Small intestine (tissue), 7 donors: Measurements from ENCODE around the gene CCDC7. TPM values are rescaled to one million over a fixed set of nuclear protein-coding genes. Genes with fewer than 3 reads are reported as not detected.
"Not testable (repeated sequence)": the region's sequence is repeated elsewhere in the genome, so short reads cannot be mapped to it uniquely, and the experiment has no call there.

Experiments used
- DNase-seq, 2 donors: peaks; one replicate each; pipeline versions ENCODE4 v3.0.0 to v3.0.0-alpha.2; 2013
- FAIRE-seq: peaks from 2 replicates; lab custom pipeline; 2012; peaks lifted over from hg19 to GRCh38; lab: Jason Lieb, UNC
- H3K27ac ChIP-seq, 3 donors: one replicate each; pipeline ENCODE4 v1.5.1; 2013; ENCODE audit warnings: low read length in 2 of 3, mild to moderate bottlenecking in 2 of 3, control low read depth in 1 of 3, inconsistent platforms in 1 of 3, low read depth in 1 of 3, moderate library complexity in 1 of 3
- H3K27me3 ChIP-seq, 3 donors: one replicate each; pipeline ENCODE4 v1.6.1; 2013; ENCODE audit warnings: low read length in 3 of 3, inconsistent platforms in 1 of 3; ENCODE audit not compliant: control insufficient read depth in 3 of 3, insufficient read depth in 3 of 3
- H3K36me3 ChIP-seq, 3 donors: one replicate each; pipeline ENCODE4 v1.6.1; 2013; ENCODE audit warnings: low read length in 3 of 3, inconsistent platforms in 1 of 3, low read depth in 1 of 3, mild to moderate bottlenecking in 1 of 3, moderate library complexity in 1 of 3; ENCODE audit not compliant: control insufficient read depth in 3 of 3, insufficient read depth in 2 of 3
- H3K4me1 ChIP-seq, 3 donors: one replicate each; pipeline ENCODE4 v1.6.1; 2013; ENCODE audit warnings: low read length in 2 of 3, inconsistent platforms in 1 of 3, low read depth in 1 of 3, mild to moderate bottlenecking in 1 of 3, moderate library complexity in 1 of 3; ENCODE audit not compliant: control insufficient read depth in 3 of 3, insufficient read depth in 2 of 3
- H3K4me3 ChIP-seq, 3 donors: one replicate each; pipeline ENCODE4 v1.5.1; 2013; ENCODE audit warnings: low read length in 3 of 3, control low read depth in 1 of 3, inconsistent platforms in 1 of 3, low read depth in 1 of 3, mild to moderate bottlenecking in 1 of 3, moderate library complexity in 1 of 3
- H3K9me3 ChIP-seq, 2 donors: one replicate each; pipeline ENCODE4 v1.6.1; 2013; ENCODE audit warnings: low read depth in 1 of 2, low read length in 1 of 2; ENCODE audit not compliant: control insufficient read depth in 2 of 2, insufficient read depth in 1 of 2
- WGBS, 3 donors: extraction: QIAGEN DNeasy Blood & Tissue Kit; methylation state at CpG; one replicate each; pipeline ENCODE4 v1.1.7; 2013; 5-methylcytosine and 5-hydroxymethylcytosine counted together
- polyA plus RNA-seq, 4 donors: library from polyadenylated mRNA; stranded (reverse) in 3 of 4; unstranded in 1 of 4; fragments of 200-250 nt in 3 of 4; fragments of 120-200 nt in 1 of 4; gene quantifications; one replicate each; pipeline versions ENCODE4 v1.2.1 to v1.2.3, GENCODE V29; 2013
- donor health status: healthy with polysubstance abuse.
- donor health status: control.
- donor health status: control.
- donor health status: Bipolar disorder and iron deficiency.
- donor health status: healthy.

Gene CCDC7
- polyA plus RNA-seq, 4 donors: 0.54 to 2.0 (median 1.2) TPM

DNA sequence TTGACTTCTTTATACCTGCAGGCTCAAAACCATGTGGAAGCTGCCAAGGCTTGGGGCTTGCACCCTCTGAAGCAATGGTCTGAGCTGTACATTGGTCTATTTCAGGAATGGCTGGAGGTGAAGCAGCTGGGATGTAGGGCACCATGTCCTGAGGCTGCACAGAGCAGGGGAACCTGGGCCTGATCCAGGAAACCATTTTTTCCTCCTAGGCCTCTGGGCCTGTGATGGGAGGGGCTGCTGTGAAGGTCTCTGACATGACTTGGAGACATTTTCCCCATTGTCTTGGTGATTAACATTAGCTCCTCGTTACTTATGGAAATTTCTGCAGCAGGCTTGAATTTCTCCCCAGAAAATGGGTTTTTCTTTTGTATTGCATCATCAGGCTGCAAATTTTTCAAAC is 211.5 kb downstream of the CCDC7 start:
- not testable (repeated sequence) for DNase-seq, H3K4me3 ChIP-seq, H3K27ac ChIP-seq, H3K4me1 ChIP-seq, FAIRE-seq, H3K27me3 ChIP-seq, H3K36me3 ChIP-seq
- 21 to 79% (median 35%) methylated on average over 1 of the region's 1 CpG for WGBS, 3 donors
- peaks cover 0 to 27% of the 10 kb centered on the region in 2 donors for H3K9me3 ChIP-seq

DNA sequence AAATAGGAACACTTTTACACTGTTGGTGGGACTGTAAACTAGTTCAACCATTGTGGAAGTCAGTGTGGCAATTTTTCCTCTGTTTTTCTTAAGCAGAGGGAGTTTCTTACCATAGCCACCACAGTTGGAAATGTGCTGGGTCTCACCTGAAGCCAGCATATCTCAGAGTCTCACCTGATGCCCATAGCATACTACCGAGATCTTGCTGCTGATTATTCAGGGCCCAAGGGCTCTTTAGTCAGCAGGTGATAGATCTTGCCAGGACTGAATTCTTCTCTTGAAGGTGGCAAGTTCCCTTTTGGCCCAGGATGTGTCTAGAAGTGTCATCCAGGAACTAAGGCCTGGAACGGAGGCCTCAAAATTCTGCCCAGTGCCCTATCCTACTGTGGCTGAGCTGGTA is 215.4 kb downstream of the CCDC7 start:
- WGBS, 3 donors: 95 to 96% (median 96%) methylated on average over 2 of the region's 2 CpGs
- Histone ChIP-seq H3K4me3 (no peak overlapping the region), H3K4me1 (no peaks in the 10 kb centered on the region), H3K27me3 (no peaks in the 10 kb centered on the region), H3K36me3 (no peaks in the 10 kb centered on the region), H3K27ac (no peak overlapping the region), H3K9me3 (peaks cover 0 to 17% of the 10 kb centered on the region in 2 donors)
- DNase-seq (no peak), FAIRE-seq (no peak)

DNA sequence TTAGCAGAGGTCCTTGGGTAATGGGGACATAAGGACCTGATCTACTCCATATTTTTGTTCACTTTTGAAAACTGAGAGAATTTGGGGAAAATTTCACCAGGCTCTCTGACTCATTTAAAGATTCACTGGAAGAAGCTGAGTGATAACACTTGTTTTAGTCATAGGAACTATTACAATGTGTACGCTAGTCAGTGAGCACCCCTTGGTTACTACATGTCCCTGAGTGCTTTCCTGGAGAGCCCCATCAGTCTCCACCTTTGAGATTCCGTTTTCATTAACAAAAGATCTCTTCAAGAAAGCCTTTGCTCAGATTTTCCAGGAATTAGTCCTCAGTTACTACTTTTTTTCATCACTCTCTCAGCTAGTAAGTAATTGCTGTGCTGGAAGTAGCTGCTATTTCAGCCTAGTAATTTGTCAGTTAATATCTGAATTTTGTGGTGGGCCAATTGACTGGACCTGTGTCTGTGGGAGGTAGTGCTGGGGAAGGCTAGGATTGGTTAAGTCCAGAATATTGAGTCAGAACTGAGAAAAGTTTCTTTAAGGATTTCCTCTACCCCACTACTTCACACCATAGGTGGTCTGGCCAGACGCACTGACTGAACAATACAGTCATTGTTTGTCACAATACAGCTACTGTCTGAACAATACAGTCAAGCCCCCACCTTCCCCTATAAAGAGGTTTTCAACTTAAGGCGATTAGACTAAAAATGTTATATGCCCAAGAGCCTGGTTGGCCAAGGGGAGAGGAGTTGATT is 235.0 kb downstream of the CCDC7 start:
- Histone ChIP-seq H3K27me3 (no peaks in the 10 kb centered on the region), H3K4me1 (no peaks in the 10 kb centered on the region), H3K4me3 (no peak overlapping the region), H3K36me3 (no peaks in the 10 kb centered on the region), H3K27ac (no peak overlapping the region), H3K9me3 (peaks cover 0 to 13% of the 10 kb centered on the region in 2 donors)
- 79 to 83% (median 82%) methylated on average over 4 of the region's 4 CpGs for WGBS, 3 donors
- DNase-seq: no peak
- no peak for FAIRE-seq

DNA sequence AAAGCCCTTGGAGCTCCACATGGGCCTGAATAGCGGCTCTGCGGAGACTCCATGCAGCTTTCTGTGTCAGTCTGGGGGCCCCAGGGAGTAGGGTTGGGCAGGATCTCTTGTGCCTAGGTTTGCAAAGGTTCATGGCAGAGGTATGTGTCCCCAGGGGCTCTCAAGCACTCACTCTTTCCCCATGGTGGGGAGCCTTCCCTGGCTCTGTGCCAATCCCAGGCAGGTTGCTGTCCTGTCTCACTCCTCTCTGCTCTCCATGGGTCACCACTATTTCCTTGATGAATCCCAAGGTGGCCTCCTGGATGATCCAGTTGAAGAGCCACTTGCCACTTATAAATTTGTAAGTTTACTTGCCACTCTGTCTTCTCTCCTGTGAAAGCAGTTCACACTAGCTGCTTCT is 238.4 kb downstream of the CCDC7 start:
- H3K27me3 ChIP-seq: no peaks in the 10 kb centered on the region
- H3K9me3 ChIP-seq: peaks cover 0 to 6% of the 10 kb centered on the region in 2 donors
- H3K36me3 ChIP-seq: no peaks in the 10 kb centered on the region
- H3K4me1 ChIP-seq: no peaks in the 10 kb centered on the region
- no peak overlapping the region for H3K4me3 ChIP-seq
- no peak for DNase-seq
- FAIRE-seq: no peak
- WGBS, 3 donors: 93 to 100% (median 95%) methylated on average over 2 of the region's 2 CpGs
- no peak overlapping the region for H3K27ac ChIP-seq

DNA sequence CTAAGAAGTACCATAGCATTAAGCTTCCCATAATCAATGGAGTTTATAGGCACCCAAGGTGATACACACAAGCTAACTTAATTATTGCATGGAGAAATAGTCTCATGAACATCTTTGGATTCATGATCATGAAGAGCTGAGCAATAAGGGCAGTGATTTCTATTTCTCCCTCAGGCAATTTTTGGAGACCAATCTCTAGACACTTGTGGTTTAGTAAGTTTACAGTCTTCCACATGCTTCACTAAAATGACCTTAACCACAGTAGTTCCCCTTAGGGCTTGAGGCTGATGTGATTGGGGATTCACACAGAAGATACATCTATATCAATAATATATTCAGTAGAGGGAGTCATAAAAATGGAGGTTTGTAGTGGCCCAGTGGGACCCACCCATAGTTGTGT is 241.2 kb downstream of the CCDC7 start:
- H3K4me3 ChIP-seq: no peak overlapping the region
- H3K4me1 ChIP-seq: no peaks in the 10 kb centered on the region
- peaks cover 0 to 6% of the 10 kb centered on the region in 2 donors for H3K9me3 ChIP-seq
- H3K27ac ChIP-seq: no peak overlapping the region
- no peaks in the 10 kb centered on the region for H3K27me3 ChIP-seq
- DNase-seq: no peak
- H3K36me3 ChIP-seq: no peaks in the 10 kb centered on the region
- FAIRE-seq: no peak

DNA sequence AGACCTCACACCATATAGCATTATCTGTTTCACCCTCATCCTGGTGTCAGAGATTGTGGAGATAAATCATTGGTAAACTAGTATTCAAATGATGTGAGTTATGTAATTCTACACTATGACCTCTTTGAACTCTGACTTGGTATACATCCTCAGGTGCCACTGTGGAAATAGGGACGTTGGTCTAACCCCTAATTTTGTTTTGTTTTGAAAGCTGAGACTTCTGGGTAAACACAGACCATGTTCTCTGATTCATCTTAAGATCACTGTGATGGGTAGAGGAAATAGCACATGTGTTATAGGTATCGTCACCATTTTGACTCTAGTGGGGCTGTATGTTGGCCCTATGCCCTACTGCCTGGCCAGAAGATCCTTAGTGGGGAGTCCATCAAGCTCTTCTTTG is 241.6 kb downstream of the CCDC7 start:
- Histone ChIP-seq H3K4me3 (no peak overlapping the region), H3K9me3 (peaks cover 0 to 6% of the 10 kb centered on the region in 2 donors), H3K36me3 (no peaks in the 10 kb centered on the region), H3K27ac (no peak overlapping the region), H3K4me1 (no peaks in the 10 kb centered on the region), H3K27me3 (no peaks in the 10 kb centered on the region)
- FAIRE-seq: no peak
- no peak for DNase-seq
- 60 to 71% (median 63%) methylated on average over 2 of the region's 2 CpGs for WGBS, 3 donors

DNA sequence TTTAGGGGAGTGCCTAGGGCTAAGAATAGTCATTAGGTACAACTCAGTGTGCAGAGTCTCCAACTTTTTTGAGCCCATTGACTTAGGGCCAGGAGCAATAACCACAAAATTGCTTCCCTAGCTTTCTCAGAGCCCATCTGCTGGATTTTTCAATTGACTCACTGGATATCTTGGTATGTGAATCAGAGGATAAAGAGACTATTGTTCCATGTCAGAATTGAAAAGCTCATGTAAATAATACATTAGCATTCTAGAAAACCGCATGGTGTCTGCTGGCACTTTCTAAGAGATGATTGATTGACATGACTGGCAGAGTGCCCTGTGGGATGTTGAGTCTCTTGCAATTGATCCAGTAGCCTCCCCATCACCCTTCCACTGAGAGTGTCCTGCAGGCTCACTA is 246.2 kb downstream of the CCDC7 start:
- no peak for DNase-seq
- Histone ChIP-seq H3K27me3 (no peaks in the 10 kb centered on the region), H3K4me1 (no peaks in the 10 kb centered on the region), H3K9me3 (peaks cover 0 to 7% of the 10 kb centered on the region in 2 donors), H3K4me3 (no peak overlapping the region), H3K36me3 (no peaks in the 10 kb centered on the region), H3K27ac (no peak overlapping the region)
- 48 to 54% (median 50%) methylated on average over 1 of the region's 1 CpG for WGBS, 3 donors
- no peak for FAIRE-seq

DNA sequence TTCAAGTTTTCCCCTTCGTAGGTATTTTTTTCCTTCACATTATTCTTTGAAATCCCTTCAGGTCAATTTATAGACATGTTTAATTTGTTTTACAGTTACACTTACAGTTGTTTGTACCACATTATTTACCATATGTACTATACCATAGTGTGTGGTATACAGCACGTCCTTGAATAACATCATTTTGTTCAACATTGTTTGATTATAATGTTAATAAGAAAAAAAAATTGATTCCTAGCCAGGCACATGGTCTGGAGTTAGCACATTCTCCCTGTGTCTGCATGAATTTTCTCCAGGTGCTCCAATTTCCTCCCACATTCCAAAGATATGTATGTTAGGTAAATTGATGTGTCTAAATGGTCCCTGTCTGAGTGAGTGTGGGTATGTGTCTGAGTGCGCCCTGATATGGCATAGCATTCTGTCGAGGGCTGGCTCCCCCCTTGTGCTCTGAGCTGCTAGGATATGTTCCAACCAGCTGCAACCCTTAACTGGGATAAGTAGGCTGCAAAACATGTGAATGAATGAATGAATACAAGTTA is 247.6 kb downstream of the CCDC7 start:
- no peak for FAIRE-seq
- H3K27me3 ChIP-seq: no peaks in the 10 kb centered on the region
- H3K27ac ChIP-seq: no peak overlapping the region

More for the DNA sequence above, 247.6 kb downstream of the CCDC7 start:
- Histone ChIP-seq H3K4me3 (no peak overlapping the region), H3K4me1 (no peaks in the 10 kb centered on the region), H3K36me3 (no peaks in the 10 kb centered on the region), H3K9me3 (peaks cover 2 to 15% of the 10 kb centered on the region in 2 donors)
- WGBS, 3 donors: 80 to 85% (median 83%) methylated on average over 4 of the region's 4 CpGs
- DNase-seq: no peak
